B cell (primary cell): ENCODE measurements around the gene FGD4. TPM values are rescaled to one million over a fixed set of nuclear protein-coding genes. Genes with fewer than 3 reads are reported as not detected.

ENCODE experiments used
- ATAC-seq: fragments of 200-7000 bp; cut with Tn5 transposase; one replicate; pipeline ENCODE4 v1.10.0; 2021; ENCODE audit warnings: low read depth, mild to moderate bottlenecking, moderate number of reproducible peaks, moderate library complexity
- CTCF ChIA-PET: fragments of 350-600 bp; sonication (Branson Sonifier 250); formaldehyde crosslinking; loops from one replicate; lab custom pipeline; 2021; ENCODE audit warnings: antibody characterized with exemption, inconsistent platforms; lab: Charles Lee
- POLR2A ChIA-PET: fragments of 350-600 bp; sonication (Branson Sonifier 250); formaldehyde crosslinking; loops from one replicate; lab custom pipeline; 2021; ENCODE audit warnings: antibody characterized with exemption; lab: Charles Lee
- DNase-seq: peaks from one replicate; pipeline ENCODE4 v3.0.0; 2013
- H2AFZ ChIP-seq: 2 replicates; pipeline ENCODE4 v1.6.1; 2012; ENCODE audit warnings: mild to moderate bottlenecking, low read depth, low read length; ENCODE audit not compliant: insufficient read depth, poor library complexity, severe bottlenecking
- H3K27ac ChIP-seq, 2 donors: 1 replicate in 1 of 2; 2 replicates in 1 of 2; pipeline ENCODE4 v1.5.1; 2012 to 2013; ENCODE audit warnings: low read length in 2 of 2, mild to moderate bottlenecking in 2 of 2, moderate library complexity in 1 of 2
- H3K27me3 ChIP-seq, 4 experiments: fragments of 200-600 bp in 1 of 4; sonication (generic) in 1 of 4; replicated peaks in 1 of 4; 1 replicate in 2 of 4; 2 replicates in 2 of 4; pipeline versions ENCODE4 v1.6.1 to v1.7.0; 2013 to 2016; ENCODE audit warnings: low read length in 3 of 4, mild to moderate bottlenecking in 2 of 4, mixed read lengths in 1 of 4, moderate library complexity in 1 of 4; ENCODE audit not compliant: insufficient read depth in 4 of 4, control insufficient read depth in 3 of 4; ENCODE audit errors: control extremely low read depth in 1 of 4
- H3K36me3 ChIP-seq, 2 experiments: replicated peaks in 1 of 2; 1 replicate in 1 of 2; 2 replicates in 1 of 2; pipeline versions ENCODE4 v1.6.1 to v1.7.1; 2013; ENCODE audit warnings: low read length in 1 of 2; ENCODE audit not compliant: insufficient read depth in 2 of 2, control insufficient read depth in 1 of 2; ENCODE audit errors: control extremely low read depth in 1 of 2, extremely low read depth in 1 of 2
- H3K4me1 ChIP-seq, 2 donors: fragments of 200-600 bp in 1 of 2; sonication (generic) in 1 of 2; 1 replicate in 1 of 2; 2 replicates in 1 of 2; pipeline versions ENCODE4 v1.5.1 to v1.6.1; 2013 to 2017; ENCODE audit warnings: low read length in 2 of 2; ENCODE audit not compliant: control insufficient read depth in 2 of 2, insufficient read depth in 2 of 2
- H3K4me2 ChIP-seq: replicated peaks from 2 replicates; pipeline ENCODE3; 2012; ENCODE audit warnings: mild to moderate bottlenecking, low read depth, low read length; ENCODE audit not compliant: poor library complexity, severe bottlenecking
- H3K4me3 ChIP-seq, 5 experiments: fragments of 200-600 bp in 1 of 5; sonication (generic) in 1 of 5; 1 replicate in 3 of 5; 2 replicates in 2 of 5; pipeline versions ENCODE4 v1.5.1 to v1.7.0; 2011 to 2016; ENCODE audit warnings: low read length in 4 of 5, mild to moderate bottlenecking in 4 of 5, low read depth in 2 of 5, control low read depth in 1 of 5, moderate library complexity in 1 of 5; ENCODE audit not compliant: insufficient read depth in 1 of 5; ENCODE audit errors: control extremely low read depth in 1 of 5, extremely low read depth in 1 of 5
- H3K79me2 ChIP-seq: fragments of 200-600 bp; sonication (generic); one replicate; pipeline ENCODE4 v1.6.0; 2016; ENCODE audit warnings: low read length; ENCODE audit not compliant: control insufficient read depth, insufficient read depth
- H3K9ac ChIP-seq: fragments of 200-600 bp; sonication (generic); 2 replicates; pipeline ENCODE4 v1.6.1; 2017; ENCODE audit warnings: mild to moderate bottlenecking, low read length, moderate library complexity
- H3K9me3 ChIP-seq, 3 donors: one replicate each; pipeline versions ENCODE4 v1.6.1 to v1.7.1; 2013; ENCODE audit warnings: low read length in 2 of 3; ENCODE audit not compliant: control insufficient read depth in 2 of 3, insufficient read depth in 1 of 3; ENCODE audit errors: control extremely low read depth in 1 of 3
- H4K20me1 ChIP-seq: 2 replicates; pipeline ENCODE4 v1.6.0; 2012; ENCODE audit warnings: mild to moderate bottlenecking, low read length; ENCODE audit not compliant: insufficient read depth, control insufficient read depth, poor library complexity, severe bottlenecking
- H3K27ac Mint-ChIP-seq: one replicate; pipeline ENCODE4 v1.8.0; 2021; ENCODE audit warnings: mixed read lengths
- H3K27me3 Mint-ChIP-seq: one replicate; pipeline ENCODE4 v1.8.0; 2021; ENCODE audit warnings: mixed read lengths
- H3K4me1 Mint-ChIP-seq: one replicate; pipeline ENCODE4 v1.8.0; 2021; ENCODE audit warnings: mixed read lengths
- H3K4me3 Mint-ChIP-seq: one replicate; pipeline ENCODE4 v1.8.0; 2021; ENCODE audit warnings: mixed read lengths
- H3K9me3 Mint-ChIP-seq: one replicate; pipeline ENCODE4 v1.8.0; 2022; ENCODE audit warnings: mixed read lengths; ENCODE audit not compliant: insufficient read depth
- CTCF ChIP-seq: fragments of 200-600 bp; IDR thresholded peaks from one replicate; pipeline ENCODE4 v1.8.0; 2022; ENCODE audit warnings: antibody characterized with exemption, mild to moderate bottlenecking
- EZH2 ChIP-seq: IDR thresholded peaks from 2 replicates; pipeline ENCODE4 v1.6.1; 2012; ENCODE audit warnings: borderline replicate concordance, low read depth, mild to moderate bottlenecking, moderate library complexity, low read length; ENCODE audit not compliant: insufficient read depth, poor library complexity, severe bottlenecking
- WGBS: methylation state at CpG from one replicate; pipeline ENCODE4 v1.1.5; 2013; ENCODE audit warnings: missing lambda C conversion rate; ENCODE audit not compliant: insufficient coverage; 5-methylcytosine and 5-hydroxymethylcytosine counted together
- intact Hi-C: fragments of 100-400 bp; cut with micrococcal nuclease; formaldehyde crosslinking; loops from one replicate; pipeline ENCODE4 v1.10.0; 2022
- polyA plus RNA-seq: library from polyadenylated mRNA; depleted of rRNA; stranded (reverse); fragments of >200 nt; gene quantifications from 2 replicates; pipeline ENCODE4 v1.2.3, GENCODE V29; 2012
- total RNA-seq, 2 donors: library from RNA; stranded (reverse); fragments of 120-200 nt in 1 of 2; gene quantifications; 1 replicate in 1 of 2; 2 replicates in 1 of 2; pipeline versions ENCODE4 v1.2.3 to v1.2.4, GENCODE V29; 2013 to 2022

The FGD4 gene
- total and polyA plus RNA-seq, 2 donors (not counting 1 experiment from before 2014, with no cell fraction given) = 2.1 to 2.8 TPM

- no peak overlapping the region for H3K4me2 ChIP-seq
Observed at GRCh38 chr12:32568228-32568627, 168.9 kb downstream of the FGD4 start.

GRCh38 chr12:32569259-32569658 lies 169.9 kb downstream of the FGD4 start:
- no peaks in the 10 kb centered on the region for H3K79me2 ChIP-seq
- H3K4me2 ChIP-seq = no peak overlapping the region

More at GRCh38 chr12:32568228-32568627, 168.9 kb downstream of the FGD4 start:
- intact Hi-C loops = no loop called here
- Histone ChIP-seq H3K27ac (no peak overlapping the region), H3K36me3 (peaks cover 3% of the 10 kb centered on the region in 2 experiments), H3K9me3 (no peaks in the 10 kb centered on the region), H3K9ac (no peak overlapping the region), H4K20me1 (no peaks in the 10 kb centered on the region), H3K27me3 (no peaks in the 10 kb centered on the region), H3K4me3 (no peak overlapping the region), H2AFZ (no peak overlapping the region), H3K79me2 (no peaks in the 10 kb centered on the region), H3K4me1 (no peaks in the 10 kb centered on the region)
- H3K4me1 Mint-ChIP-seq = peaks cover 7% of the 10 kb centered on the region
- no peak for TF ChIP-seq EZH2
- no peak for TF ChIP-seq CTCF
- ChIA-PET POLR2A (no interaction called here), CTCF (no interaction called here)
- ATAC-seq = no peak
- no peaks in the 10 kb centered on the region for H3K9me3 Mint-ChIP-seq
- H3K27ac Mint-ChIP-seq = no peak overlapping the region
- H3K27me3 Mint-ChIP-seq = no peaks in the 10 kb centered on the region
- no CpG with 5 or more reads among the region's 1 CpG for WGBS
- H3K4me3 Mint-ChIP-seq = no peak overlapping the region
- no peak for DNase-seq

More at GRCh38 chr12:32569259-32569658, 169.9 kb downstream of the FGD4 start:
- ChIA-PET CTCF (no interaction called here), POLR2A (no interaction called here)
- Histone ChIP-seq H3K4me3 (no peak overlapping the region), H3K9ac (no peak overlapping the region), H2AFZ (no peak overlapping the region), H3K4me1 (no peaks in the 10 kb centered on the region), H3K27ac (no peak overlapping the region), H4K20me1 (no peaks in the 10 kb centered on the region), H3K27me3 (no peaks in the 10 kb centered on the region), H3K9me3 (no peaks in the 10 kb centered on the region), H3K36me3 (peaks cover 3% of the 10 kb centered on the region in 2 experiments)
- ATAC-seq = no peak
- WGBS = 100% methylated on average over 1 of the region's 2 CpGs
- TF ChIP-seq EZH2 (no peak), CTCF (no peak)
- no peak for DNase-seq
- Mint-ChIP-seq H3K9me3 (no peaks in the 10 kb centered on the region), H3K4me3 (no peak overlapping the region), H3K27me3 (no peaks in the 10 kb centered on the region), H3K27ac (no peak overlapping the region), H3K4me1 (peaks cover 7% of the 10 kb centered on the region)
- intact Hi-C loops = no loop called here
